DND-41 (cell line): Measurements from ENCODE around the gene BRINP1.

Experiments used
- ATAC-seq: fragments of 200-7000 bp; cut with Tn5 transposase; 3 replicates; pipeline ENCODE4 v1.9.1; 2021; ENCODE audit warnings: low read depth; ENCODE audit not compliant: insufficient read depth
- DNase-seq: peaks from one replicate; pipeline ENCODE4 v3.0.0-alpha.2; 2020
- H2AFZ ChIP-seq: 2 replicates; pipeline ENCODE4 v1.6.0; 2012; ENCODE audit warnings: low read depth, low read length
- H3K27ac ChIP-seq: 2 replicates; pipeline ENCODE4 v1.5.1; 2012; ENCODE audit warnings: low read length, inconsistent platforms
- H3K27me3 ChIP-seq: fragments of 200-600 bp; sonication (generic); 2 replicates; pipeline ENCODE4 v1.6.0; 2012; ENCODE audit warnings: low read length, mild to moderate bottlenecking, inconsistent platforms; ENCODE audit not compliant: insufficient read depth, poor library complexity
- H3K36me3 ChIP-seq: 2 replicates; pipeline ENCODE4 v1.5.1; 2012; ENCODE audit warnings: low read length, inconsistent platforms; ENCODE audit not compliant: insufficient read depth
- H3K4me1 ChIP-seq: 2 replicates; pipeline ENCODE4 v1.5.1; 2012; ENCODE audit warnings: mild to moderate bottlenecking, low read length; ENCODE audit not compliant: insufficient read depth
- H3K4me2 ChIP-seq: 2 replicates; pipeline ENCODE4 v1.6.0; 2012; ENCODE audit warnings: mild to moderate bottlenecking, moderate library complexity, low read length, inconsistent platforms; ENCODE audit not compliant: insufficient read depth
- H3K4me3 ChIP-seq, 2 experiments: fragments of 200-600 bp in 1 of 2; shearing (Covaris generic) in 1 of 2; 2 replicates each; pipeline ENCODE4 v1.5.1; 2012 to 2016; ENCODE audit warnings: inconsistent platforms in 2 of 2, low read length in 2 of 2, mild to moderate bottlenecking in 2 of 2, low read depth in 1 of 2, moderate library complexity in 1 of 2
- H3K79me2 ChIP-seq: 2 replicates; pipeline ENCODE4 v1.6.0; 2012; ENCODE audit warnings: low read length, inconsistent platforms; ENCODE audit not compliant: insufficient read depth
- H3K9ac ChIP-seq: 2 replicates; pipeline ENCODE4 v1.6.0; 2012; ENCODE audit warnings: low read depth, mild to moderate bottlenecking, inconsistent platforms, low read length, moderate library complexity
- H3K9me3 ChIP-seq: 2 replicates; pipeline ENCODE4 v1.5.1; 2012; ENCODE audit warnings: low read length, moderate library complexity, mild to moderate bottlenecking, inconsistent platforms; ENCODE audit not compliant: insufficient read depth, severe bottlenecking
- H4K20me1 ChIP-seq: 2 replicates; pipeline ENCODE4 v1.6.0; 2012; ENCODE audit warnings: low read length; ENCODE audit not compliant: insufficient read depth
- CTCF ChIP-seq: IDR thresholded peaks from 2 replicates; pipeline ENCODE4 v1.5.1; 2012; ENCODE audit warnings: borderline replicate concordance, low read length, moderate library complexity, mild to moderate bottlenecking; ENCODE audit not compliant: poor library complexity, severe bottlenecking; ENCODE audit errors: extremely low read depth
- EZH2 ChIP-seq: IDR thresholded peaks from 3 replicates; pipeline ENCODE4 v1.6.1; 2012; ENCODE audit warnings: borderline replicate concordance, low read depth, mild to moderate bottlenecking, moderate library complexity, low read length, inconsistent platforms; ENCODE audit not compliant: severe bottlenecking

BRINP1 gene

DNA sequence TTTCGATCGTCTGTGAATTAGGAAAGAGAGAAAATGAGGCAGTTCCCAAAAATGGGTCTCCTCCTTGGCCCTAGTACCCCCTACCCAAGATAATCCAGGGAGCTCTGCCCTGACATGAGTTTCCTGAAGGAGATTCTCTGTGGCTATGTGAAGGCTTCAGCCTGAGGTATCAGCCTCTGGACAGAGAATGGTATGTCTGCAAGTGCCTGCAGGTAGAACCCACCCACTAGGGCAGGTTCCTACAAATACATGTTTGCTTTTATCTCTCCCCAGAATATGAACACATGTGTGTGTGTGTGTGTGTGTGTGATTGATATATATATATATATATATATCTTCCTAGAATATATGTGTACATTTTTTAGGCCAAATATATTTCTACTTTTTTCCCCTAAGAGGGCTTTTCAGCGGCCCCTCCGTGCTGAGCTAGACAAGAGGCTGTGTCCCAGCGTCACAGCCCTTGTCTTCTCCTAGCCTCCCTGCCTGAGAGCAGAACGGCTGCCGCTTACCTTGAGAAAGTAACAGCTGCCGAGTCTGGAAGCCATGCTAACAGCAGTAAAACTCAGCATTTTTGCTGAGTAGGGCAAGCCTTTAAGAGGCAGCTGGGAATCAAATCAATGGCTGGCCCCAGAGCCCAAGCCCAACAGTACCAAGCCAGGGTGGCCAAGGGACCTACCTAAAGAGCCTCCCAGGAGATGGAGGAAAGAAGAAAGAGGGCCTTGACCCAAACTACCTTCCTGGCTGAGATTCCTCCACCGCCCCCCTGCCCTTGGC lies 2.1 kb downstream of the BRINP1 start:
- no peaks in the 10 kb centered on the region for H3K27me3 ChIP-seq
- ATAC-seq (no peak), DNase-seq (no peak)
- TF ChIP-seq EZH2 (no peak), CTCF (no peak)
- peaks cover 3% of the 10 kb centered on the region for H3K9me3 ChIP-seq
- no peaks in the 10 kb centered on the region for H3K36me3 ChIP-seq
- H3K4me1 ChIP-seq = no peaks in the 10 kb centered on the region
- no peaks in the 10 kb centered on the region for H3K79me2 ChIP-seq
- H3K27ac ChIP-seq = no peak overlapping the region
- peaks cover 3% of the 10 kb centered on the region; the same call in 1 of the 2 replicates for H4K20me1 ChIP-seq
- no peak overlapping the region for H3K4me3 ChIP-seq
- H3K9ac ChIP-seq = no peak overlapping the region
- H2AFZ ChIP-seq = no peak overlapping the region
- no peak overlapping the region for H3K4me2 ChIP-seq

DNA sequence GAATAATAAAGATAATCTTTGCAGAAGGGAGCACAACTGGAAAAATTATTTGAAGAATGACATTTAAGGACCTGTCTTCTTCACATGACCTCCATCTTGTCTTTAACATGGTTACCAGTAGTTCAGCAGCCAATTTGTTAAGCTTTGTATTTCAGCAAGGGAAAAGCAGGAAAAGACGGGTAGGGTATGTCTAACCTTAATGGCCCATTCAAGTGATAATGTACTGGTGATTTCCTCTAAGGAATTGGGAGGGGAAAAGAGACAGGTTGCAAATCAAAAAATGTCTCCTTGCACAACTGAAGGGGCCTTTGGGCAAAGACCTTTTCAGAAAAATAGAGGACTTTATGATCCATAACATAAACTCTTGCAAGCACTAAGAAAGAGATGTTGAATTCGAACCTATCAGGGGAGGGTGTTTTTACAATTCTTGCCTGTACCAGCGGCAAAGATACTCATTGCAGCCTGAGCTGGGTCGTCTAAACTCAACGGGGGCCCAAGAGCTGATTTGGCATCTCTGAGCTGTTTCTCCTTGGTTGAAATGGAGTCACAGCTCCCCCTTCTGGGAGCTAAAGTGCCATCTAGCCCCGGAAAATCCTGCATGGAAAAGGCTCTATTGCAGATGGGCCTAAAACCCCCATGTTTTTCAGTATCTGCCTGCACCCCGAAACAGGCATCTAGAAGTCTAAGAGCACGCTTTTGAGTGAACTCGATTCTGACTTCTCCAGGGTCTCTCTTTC lies 3.8 kb downstream of the BRINP1 start:
- no peaks in the 10 kb centered on the region for H3K36me3 ChIP-seq

GRCh38 chr9:119360237-119360636 lies 9.0 kb downstream of the BRINP1 start:
- no peak overlapping the region for H3K4me3 ChIP-seq
- H3K4me2 ChIP-seq = no peak overlapping the region
- H3K4me1 ChIP-seq = no peaks in the 10 kb centered on the region
- no peak overlapping the region for H3K27ac ChIP-seq
- ATAC-seq = no peak
- H2AFZ ChIP-seq = no peak overlapping the region
- H4K20me1 ChIP-seq = no peaks in the 10 kb centered on the region
- no peaks in the 10 kb centered on the region for H3K79me2 ChIP-seq
- no peaks in the 10 kb centered on the region for H3K27me3 ChIP-seq
- H3K9ac ChIP-seq = no peak overlapping the region
- no peaks in the 10 kb centered on the region for H3K36me3 ChIP-seq
- TF ChIP-seq CTCF (no peak), EZH2 (no peak)
- no peak for DNase-seq
- H3K9me3 ChIP-seq = no peaks in the 10 kb centered on the region

More for the DNA sequence above, 3.8 kb downstream of the BRINP1 start:
- no peaks in the 10 kb centered on the region for H3K27me3 ChIP-seq
- H3K79me2 ChIP-seq = no peaks in the 10 kb centered on the region
- DNase-seq (no peak), ATAC-seq (no peak)
- TF ChIP-seq EZH2 (no peak), CTCF (peak; percentile 22)
- peaks cover 3% of the 10 kb centered on the region for H3K9me3 ChIP-seq
- H3K27ac ChIP-seq = no peak overlapping the region
- no peak overlapping the region for H3K9ac ChIP-seq
- H3K4me2 ChIP-seq = no peak overlapping the region
- H4K20me1 ChIP-seq = no peaks in the 10 kb centered on the region
- no peaks in the 10 kb centered on the region for H3K4me1 ChIP-seq
- no peak overlapping the region for H2AFZ ChIP-seq
- no peak overlapping the region for H3K4me3 ChIP-seq
